Hepatocyte (in vitro differentiated cells): ENCODE measurements around the gene LSM10. TPM values are rescaled to one million over a fixed set of nuclear protein-coding genes. Genes with fewer than 3 reads are reported as not detected.

ENCODE experiments used
- DNase-seq: peaks from one replicate; pipeline ENCODE4 v3.0.0-alpha.2; 2016; ENCODE audit warnings: low spot score
- H2AFZ ChIP-seq: fragments of 200-600 bp; sonication (generic); 2 replicates; pipeline ENCODE4 v1.6.0; 2016; ENCODE audit warnings: antibody characterized with exemption, mild to moderate bottlenecking
- H3K27ac ChIP-seq: fragments of 200-600 bp; sonication (generic); 2 replicates; pipeline ENCODE4 v1.5.1; 2016; ENCODE audit warnings: mild to moderate bottlenecking
- H3K27me3 ChIP-seq: fragments of 200-600 bp; sonication (generic); 2 replicates; pipeline ENCODE4 v1.6.1; 2016
- H3K36me3 ChIP-seq: fragments of 200-600 bp; sonication (generic); replicated peaks from 2 replicates; pipeline ENCODE4 v1.5.1; 2016; ENCODE audit warnings: low read depth; ENCODE audit not compliant: insufficient read depth
- H3K4me1 ChIP-seq: fragments of 200-600 bp; sonication (generic); 2 replicates; pipeline ENCODE4 v1.5.1; 2016; ENCODE audit warnings: mild to moderate bottlenecking, moderate library complexity; ENCODE audit not compliant: insufficient read depth
- H3K4me2 ChIP-seq: fragments of 200-600 bp; sonication (generic); 2 replicates; pipeline ENCODE4 v1.6.0; 2016
- H3K4me3 ChIP-seq: fragments of 200-600 bp; sonication (generic); 2 replicates; pipeline ENCODE4 v1.5.1; 2016; ENCODE audit warnings: mild to moderate bottlenecking
- H3K79me2 ChIP-seq: fragments of 200-600 bp; sonication (generic); 2 replicates; pipeline ENCODE4 v1.6.0; 2017; ENCODE audit warnings: mild to moderate bottlenecking
- H3K9me2 ChIP-seq: fragments of 200-600 bp; sonication (generic); replicated peaks from 2 replicates; pipeline ENCODE4 v1.6.0; 2017; ENCODE audit warnings: mild to moderate bottlenecking; ENCODE audit not compliant: insufficient read depth
- H3K9me3 ChIP-seq: fragments of 200-600 bp; sonication (generic); 2 replicates; pipeline ENCODE4 v1.5.1; 2016; ENCODE audit warnings: low read depth, mild to moderate bottlenecking
- H4K20me1 ChIP-seq: fragments of 200-600 bp; sonication (generic); 2 replicates; pipeline ENCODE4 v1.6.0; 2016; ENCODE audit warnings: mild to moderate bottlenecking; ENCODE audit not compliant: insufficient read depth, poor library complexity, severe bottlenecking
- CTCF ChIP-seq: fragments of 200-600 bp; sonication (generic); IDR thresholded peaks from 2 replicates; pipeline ENCODE4 v1.5.1; 2016; ENCODE audit warnings: antibody characterized with exemption, mild to moderate bottlenecking; ENCODE audit not compliant: poor library complexity
- EZH2 ChIP-seq: fragments of 200-600 bp; sonication (generic); IDR thresholded peaks from 2 replicates; pipeline ENCODE4 v1.6.1; 2016; ENCODE audit warnings: antibody characterized with exemption, mild to moderate bottlenecking, borderline replicate concordance
- EZH2phosphoT487 ChIP-seq: fragments of 200-600 bp; sonication (generic); IDR thresholded peaks from one replicate; pipeline ENCODE4 v1.6.1; 2018; ENCODE audit warnings: antibody characterized with exemption, mild to moderate bottlenecking, low read depth, moderate library complexity; ENCODE audit not compliant: unreplicated experiment, severe bottlenecking
- WGBS: methylation state at CpG from one replicate; pipeline ENCODE4 v1.1.6; 2016; ENCODE audit warnings: low lambda C conversion rate; ENCODE audit errors: missing lambda C conversion rate; 5-methylcytosine and 5-hydroxymethylcytosine counted together
- polyA plus RNA-seq: library from polyadenylated mRNA; unstranded; fragments of >200 nt; fragmentation: Nextera tagmentation; extraction: Ambion mirVana; gene quantifications from 2 replicates; pipeline ENCODE4 v1.2.1, GENCODE V29; 2016
- total RNA-seq: library from RNA; depleted of rRNA; stranded (reverse); fragments of >200 nt; gene quantifications from 2 replicates; pipeline ENCODE4 v1.2.3, GENCODE V29; 2014

Gene LSM10
- 9.4 and 10.4 TPM in 2 replicates for total RNA-seq
- 54.6 and 63.9 TPM in 2 replicates for polyA plus RNA-seq

DNA sequence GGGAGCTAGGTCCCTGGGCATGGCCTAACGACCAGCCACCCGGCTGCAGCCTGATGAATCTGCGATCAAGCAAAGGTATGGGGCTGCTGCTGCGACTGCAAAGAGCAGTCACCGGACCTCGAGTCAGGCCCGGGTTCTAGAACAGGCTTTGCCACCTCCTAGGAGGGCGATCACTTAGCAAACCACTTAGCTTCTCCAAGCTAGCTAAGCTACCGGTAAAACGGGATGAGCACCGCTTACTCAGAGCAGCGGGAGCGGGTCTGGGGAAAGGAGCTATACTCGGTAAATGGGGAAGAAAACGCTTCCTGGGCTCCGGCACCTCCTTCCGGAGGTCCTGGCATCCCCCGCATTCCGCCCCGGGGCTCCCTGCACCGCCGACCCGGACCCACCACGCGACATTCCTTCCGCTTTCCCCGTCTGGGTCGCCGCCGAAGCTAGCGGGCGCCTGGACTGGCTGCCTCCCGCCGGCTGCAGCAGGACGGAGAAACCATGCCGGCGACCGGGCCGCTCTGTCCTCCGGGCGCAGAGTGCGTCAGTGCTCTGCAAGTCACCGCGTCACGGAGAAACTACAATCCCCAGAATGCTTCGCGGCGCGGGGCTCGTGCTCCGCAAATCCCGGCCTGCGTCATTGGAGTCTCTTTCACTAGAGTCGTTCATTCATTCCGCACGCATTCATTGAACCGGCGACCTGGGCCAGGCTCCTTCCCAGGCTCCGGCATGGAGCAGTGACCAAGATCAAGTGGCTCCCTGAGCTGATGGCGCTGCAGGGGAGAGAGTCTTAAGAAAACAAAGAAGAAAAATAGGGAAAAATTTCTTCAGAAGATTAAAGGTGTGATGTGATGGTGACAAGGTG lies at the start of gene LSM10:
TSS of gene LSM10 (minus strand) at position 531 of the 853 bp plus-strand sequence. CDS start 3,779 bp downstream, outside the sequence.
- Histone ChIP-seq H3K79me2 (peaks cover 39% of the 10 kb centered on the region), H4K20me1 (no peaks in the 10 kb centered on the region), H3K9me2 (no peaks in the 10 kb centered on the region), H3K27ac (peak within 1 kb of the TSS; percentile 94), H3K4me2 (peak within 1 kb of the TSS; percentile 95), H3K4me3 (peak within 1 kb of the TSS; percentile 81), H2AFZ (peak within 1 kb of the TSS; percentile 75), H3K9me3 (no peaks in the 10 kb centered on the region), H3K36me3 (no peaks in the 10 kb centered on the region), H3K27me3 (no peaks in the 10 kb centered on the region), H3K4me1 (peaks cover 17% of the 10 kb centered on the region)
- TF ChIP-seq EZH2phosphoT487: no peak
- TF ChIP-seq EZH2: no peak
- no peak for TF ChIP-seq CTCF
- WGBS: under 1% methylated on average over 60 of the region's 60 CpGs
- peak; percentile 96 for DNase-seq

DNA sequence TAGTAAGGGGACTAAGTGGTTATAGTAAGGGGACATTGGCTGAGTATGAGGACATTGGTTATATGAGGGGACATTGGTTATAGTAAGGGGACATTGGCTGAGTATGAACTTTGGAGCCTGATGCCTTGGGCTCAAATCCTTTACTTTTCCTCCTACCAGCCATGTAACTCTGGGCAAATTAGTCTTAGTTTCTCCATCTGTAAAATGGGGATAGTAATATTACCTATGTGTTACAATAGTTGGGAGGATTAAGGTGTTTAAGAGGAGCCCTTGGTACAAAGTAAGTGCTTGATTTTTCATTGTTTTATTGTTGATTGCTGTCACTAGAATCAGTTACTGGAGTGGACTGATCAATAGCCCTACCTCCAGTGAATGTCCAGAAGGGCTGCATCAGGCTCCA lies 49.7 kb upstream of the LSM10 start:
- TF ChIP-seq EZH2phosphoT487 (no peak), CTCF (no peak), EZH2 (no peak)
- H4K20me1 ChIP-seq: no peaks in the 10 kb centered on the region

DNA sequence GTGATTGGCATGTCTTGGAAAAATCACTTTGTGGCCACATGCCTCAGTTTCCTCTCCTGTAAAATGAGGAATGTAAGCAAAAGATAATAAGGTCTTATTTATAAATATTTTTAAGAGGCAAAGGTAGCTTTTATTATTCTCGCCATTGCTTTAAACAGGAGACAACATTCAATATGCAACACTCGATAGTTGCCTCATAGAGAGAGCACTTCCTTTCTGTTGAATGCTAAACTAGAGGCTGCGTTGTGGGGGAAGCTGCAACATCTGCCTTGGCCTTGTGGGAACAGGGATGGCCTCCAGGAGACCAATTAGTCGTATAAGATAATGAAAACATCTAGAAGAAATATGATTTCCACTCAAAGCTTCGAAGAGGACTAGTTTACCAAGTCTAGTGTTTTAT lies 49.0 kb upstream of the LSM10 start:
- H3K27ac ChIP-seq: no peak overlapping the region
- no peaks in the 10 kb centered on the region for H3K9me3 ChIP-seq
- no peaks in the 10 kb centered on the region for H4K20me1 ChIP-seq
- H3K4me1 ChIP-seq: no peaks in the 10 kb centered on the region
- TF ChIP-seq EZH2 (no peak), EZH2phosphoT487 (no peak), CTCF (no peak)
- H3K4me3 ChIP-seq: no peak overlapping the region
- no peaks in the 10 kb centered on the region for H3K9me2 ChIP-seq
- H2AFZ ChIP-seq: no peak overlapping the region
- H3K36me3 ChIP-seq: no peaks in the 10 kb centered on the region
- H3K79me2 ChIP-seq: no peaks in the 10 kb centered on the region
- no peak for DNase-seq
- no peaks in the 10 kb centered on the region for H3K27me3 ChIP-seq
- H3K4me2 ChIP-seq: no peak overlapping the region
- 65% methylated on average over 5 of the region's 5 CpGs for WGBS

More for the DNA sequence above, 49.7 kb upstream of the LSM10 start:
- Histone ChIP-seq H3K27ac (no peak overlapping the region), H3K27me3 (no peaks in the 10 kb centered on the region), H3K4me3 (no peak overlapping the region), H3K79me2 (no peaks in the 10 kb centered on the region), H3K9me2 (no peaks in the 10 kb centered on the region), H3K4me2 (no peak overlapping the region), H3K4me1 (no peaks in the 10 kb centered on the region), H3K36me3 (no peaks in the 10 kb centered on the region), H2AFZ (no peak overlapping the region), H3K9me3 (no peaks in the 10 kb centered on the region)
- no peak for DNase-seq
